ENCODE data around the gene CD22.

GRCh38 chr19:35341006-35341405 is 12.0 kb downstream of the CD22 start:
- TF ChIP-seq RAD21 (conservative IDR thresholded peaks at IDR 0.05): no peak
- no peak for TF ChIP-seq TAF1 (IDR thresholded peaks at IDR 0.05; ENCODE audit: low read depth)
- TF ChIP-seq CTCF (IDR thresholded peaks at IDR 0.05; ENCODE audit: poor library complexity, severe bottlenecking): no peak
- TF ChIP-seq SMC3 (conservative IDR thresholded peaks at IDR 0.05; ENCODE audit: poor library complexity): no peak
- no peak for TF ChIP-seq POLR2AphosphoS5 (IDR thresholded peaks at IDR 0.05)
- TF ChIP-seq MXI1 (conservative IDR thresholded peaks at IDR 0.05; ENCODE audit: poor library complexity, severe bottlenecking): no peak
- TF ChIP-seq EZH2 (IDR thresholded peaks at IDR 0.05; ENCODE audit: borderline replicate concordance, insufficient read depth, low read length, poor library complexity, severe bottlenecking): no peak
- no peak for TF ChIP-seq EP300 (conservative IDR thresholded peaks at IDR 0.05; ENCODE audit: poor library complexity, severe bottlenecking)
- TF ChIP-seq REST (IDR thresholded peaks at IDR 0.05; ENCODE audit: borderline replicate concordance): no peak

All from neural cell (in vitro differentiated cells).